Heart left ventricle (tissue), 16 donors: ENCODE results near the gene FOXM1. TPM values are rescaled to one million over a fixed set of nuclear protein-coding genes. Genes with fewer than 3 reads are reported as not detected.
A peak's percentile ranks its signal among the peaks of the same experiment; 100 is the strongest.

Experiments used
- ATAC-seq, 4 donors: fragments of 200-7000 bp; cut with Tn5 transposase; one replicate each; pipeline ENCODE4 v1.9.1; 2020 to 2022; ENCODE audit warnings: moderate library complexity in 4 of 4, mild to moderate bottlenecking in 3 of 4, moderate number of reproducible peaks in 1 of 4
- DNase-seq, 5 donors: peaks; one replicate each; pipeline ENCODE4 v3.0.0-alpha.2; 2020
- H3K27ac ChIP-seq, 12 donors: fragments of 200-600 bp; sonication (generic) in 4 of 12; one replicate each; pipeline versions ENCODE4 v1.5.0 to v1.8.0; 2016 to 2022; ENCODE audit warnings: mild to moderate bottlenecking in 2 of 12
- H3K27me3 ChIP-seq, 9 donors: fragments of 200-600 bp; sonication (generic) in 2 of 9; one replicate each; pipeline versions ENCODE4 v1.5.1 to v1.8.0; 2016 to 2022; ENCODE audit warnings: mild to moderate bottlenecking in 3 of 9
- H3K36me3 ChIP-seq, 9 donors: fragments of 200-600 bp; sonication (generic) in 2 of 9; one replicate each; pipeline versions ENCODE4 v1.5.0 to v1.8.0; 2018 to 2022; ENCODE audit warnings: mild to moderate bottlenecking in 2 of 9
- H3K4me1 ChIP-seq, 12 donors: fragments of 200-600 bp; sonication (generic) in 4 of 12; one replicate each; pipeline versions ENCODE4 v1.5.0 to v1.8.0; 2016 to 2022; ENCODE audit warnings: mild to moderate bottlenecking in 3 of 12
- H3K4me3 ChIP-seq, 12 donors: fragments of 200-600 bp; sonication (generic) in 4 of 12; one replicate each; pipeline versions ENCODE4 v1.5.0 to v1.8.0; 2017 to 2022; ENCODE audit warnings: mild to moderate bottlenecking in 9 of 12, moderate library complexity in 4 of 12
- H3K9me3 ChIP-seq, 12 donors: fragments of 200-600 bp; sonication (generic) in 4 of 12; one replicate each; pipeline versions ENCODE4 v1.5.0 to v1.8.0; 2016 to 2022; ENCODE audit warnings: mild to moderate bottlenecking in 1 of 12
- CTCF ChIP-seq, 12 donors: fragments of 200-600 bp; sonication (generic) in 4 of 12; IDR thresholded peaks; one replicate each; pipeline versions ENCODE4 v1.5.0 to v1.8.0; 2018 to 2022; ENCODE audit warnings: antibody characterized with exemption in 12 of 12, mild to moderate bottlenecking in 5 of 12
- POLR2A ChIP-seq, 2 donors: fragments of 450-650 bp; IDR thresholded peaks; one replicate each; pipeline ENCODE4 v1.6.1; 2017; ENCODE audit warnings: antibody characterized with exemption in 2 of 2, mild to moderate bottlenecking in 2 of 2, moderate library complexity in 2 of 2
- WGBS, 4 donors: extraction: QIAGEN DNeasy Blood & Tissue Kit in 2 of 4; methylation state at CpG; one replicate each; pipeline versions ENCODE4 v1.1.5 to v1.1.7; 2013 to 2018; 5-methylcytosine and 5-hydroxymethylcytosine counted together
- intact Hi-C, 10 donors: fragments of 100-400 bp; cut with DNase I; formaldehyde crosslinking; loops; one replicate each; pipeline versions ENCODE4 v1.11.1 to v1.14.2; 2022
- polyA plus RNA-seq, 2 donors: library from polyadenylated mRNA; stranded (reverse); fragments of 200-250 nt; gene quantifications; one replicate each; pipeline ENCODE4 v1.2.3, GENCODE V29; 2013
- total RNA-seq, 9 donors: library from RNA; depleted of rRNA in 2 of 9; stranded (reverse); fragments of >200 nt in 2 of 9; fragmentation: NEBNext Ultra II Directional in 3 of 9; extraction: Animal tissue kit (Norgen Biotek cat#: 25700) in 3 of 9; gene quantifications; one replicate each; pipeline versions ENCODE4 v1.1.0 to v1.2.4, GENCODE V29; 2016 to 2023
- donor health status: ischemic (EF 13 %, LVEDD 7.1; RV severe dilation, severe dysfunction).
- donor health status: healthy with polysubstance abuse.
- donor health status: DM: no; HTN: yes; CAD: no.
- donor health status: DM: no; HTN: no; CAD: no.
- donor health status: ischemic (EF 25% LVEDD 6.9; RV normal size, moderate dysfunction).
- donor health status: ischemic (EF 25% LVEDD 5.7; RV mildly dilated, moderate dysfunction).
- donor health status: healthy.
- donor health status: DM: yes; HTN: yes; CAD: no.
- donor health status: ischemic (EF 35%, LVEDD 5.7; RV mildly dilated, moderate dysfunction).
- donor health status: nonischemic (EF 11% LVEDD 7.7; RV severe dilation, severe dysfunction).
- donor health status: DM: yes; HTN: yes; CAD: no.
- donor health status: PGD.
- donor health status: ischemic (EF 29% LVEDD 5.4; RV normal size, mild dysfunction).
- donor health status: nonischemic (EF 23%, LVEDD 6.1; RV moderate dilation, normal function).

The FOXM1 gene
- total and polyA plus RNA-seq, 11 donors, result 0.08 to 13.5 (median 0.38) TPM

- peak in 4 of 5 donors; percentile 44 to 54 (median 50) for DNase-seq
- intact Hi-C loops, result no loop called here
- TF ChIP-seq CTCF (IDR thresholded peaks at IDR 0.05) (peak in 2 of 12 donors; percentile 5 to 18), POLR2A (IDR thresholded peaks at IDR 0.05) (no peak)
- 16 to 26% (median 20%) methylated on average over 27 to 32 of the region's 32 CpGs for WGBS, 4 donors
- peak within 1 kb of the TSS in 8 of 12 donors; percentile 6 to 64 (median 33) for H3K27ac ChIP-seq
- peak within 1 kb of the TSS in 10 of 12 donors; percentile 1 to 54 (median 42) for H3K4me3 ChIP-seq
- peaks cover 0 to 23% (median 7%) of the 10 kb centered on the region in 12 donors for H3K4me1 ChIP-seq
- peaks cover 0 to 27% (median 14%) of the 10 kb centered on the region in 9 donors for H3K36me3 ChIP-seq
- peak in 3 of 4 donors; percentile 59 to 70 (median 67) for ATAC-seq
- H3K9me3 ChIP-seq, result no peaks in the 10 kb centered on the region
- H3K27me3 ChIP-seq, result no peaks in the 10 kb centered on the region
These were observed 42.1 kb downstream of the FOXM1 start, which contains the start of gene NRIP2 for GRCh38 chr12:2834581-2835491. Gene NRIP2 (minus strand): TSS chr12:2835035. CDS start chr12:2834983, 52 bp downstream.

- H3K27me3 ChIP-seq, result no peaks in the 10 kb centered on the region
- peaks cover 0 to 37% (median 22%) of the 10 kb centered on the region in 9 donors for H3K36me3 ChIP-seq
- WGBS, 4 donors, result 50 to 63% (median 58%) methylated on average over 9 of the region's 9 CpGs
- TF ChIP-seq CTCF (IDR thresholded peaks at IDR 0.05), result no peak
- TF ChIP-seq POLR2A (IDR thresholded peaks at IDR 0.05), result no peak
- ATAC-seq (peak in 3 of 4 donors; percentile 21 to 66 (median 62)), DNase-seq (peak; percentile 32 to 48 (median 35))
- H3K4me1 ChIP-seq, result peaks cover 0 to 23% (median 7%) of the 10 kb centered on the region in 12 donors
- H3K9me3 ChIP-seq, result no peaks in the 10 kb centered on the region
- intact Hi-C loops, result no loop called here
- H3K27ac ChIP-seq, result peak overlapping the region in 5 of 12 donors; percentile 6 to 64 (median 50)
- H3K4me3 ChIP-seq, result peak overlapping the region in 8 of 12 donors; percentile 36 to 54 (median 48)
These were observed 43.2 kb downstream of the FOXM1 start for GRCh38 chr12:2833810-2834209.

- peaks cover 0 to 23% (median 7%) of the 10 kb centered on the region in 12 donors for H3K4me1 ChIP-seq
- ATAC-seq (no peak), DNase-seq (peak in 1 of 5 donors; percentile 36)
- H3K36me3 ChIP-seq, result peaks cover 0 to 42% (median 23%) of the 10 kb centered on the region in 9 donors
- H3K4me3 ChIP-seq, result peak overlapping the region in 6 of 12 donors; percentile 40 to 54 (median 54)
- TF ChIP-seq CTCF (IDR thresholded peaks at IDR 0.05) (no peak), POLR2A (IDR thresholded peaks at IDR 0.05) (no peak)
- peak overlapping the region in 4 of 12 donors; percentile 26 to 64 (median 48) for H3K27ac ChIP-seq
- intact Hi-C loops, result no loop called here
- WGBS, 4 donors, result 48 to 66% (median 63%) methylated on average over 4 to 5 of the region's 5 CpGs
- H3K27me3 ChIP-seq, result no peaks in the 10 kb centered on the region
- no peaks in the 10 kb centered on the region for H3K9me3 ChIP-seq
These were observed 43.6 kb downstream of the FOXM1 start for GRCh38 chr12:2833327-2833726.
